GM12875 (cell line): ENCODE measurements around the gene HMGN4.

Experiments
- H3K4me3 ChIP-seq: one replicate; pipeline ENCODE4 v1.5.1; 2011; ENCODE audit warnings: low read depth, low read length, control low read depth
- CTCF ChIP-seq: IDR thresholded peaks from 2 replicates; pipeline ENCODE4 v1.5.1; 2011; ENCODE audit warnings: low read depth, mild to moderate bottlenecking, control low read depth, inconsistent platforms, low read length, moderate library complexity, borderline replicate concordance; ENCODE audit not compliant: insufficient read depth

HMGN4 gene

GRCh38 chr6:26524722-26525370 lies 13.3 kb upstream of the HMGN4 start:
- TF ChIP-seq CTCF: no peak
- H3K4me3 ChIP-seq: no peak overlapping the region

- TF ChIP-seq CTCF: no peak
- H3K4me3 ChIP-seq: no peak overlapping the region
Measured at GRCh38 chr6:26525838-26526237, 12.3 kb upstream of the HMGN4 start.

GRCh38 chr6:26526928-26527327 lies 11.2 kb upstream of the HMGN4 start:
- no peak overlapping the region for H3K4me3 ChIP-seq
- no peak for TF ChIP-seq CTCF

GRCh38 chr6:26530203-26530602 lies 8.0 kb upstream of the HMGN4 start:
- H3K4me3 ChIP-seq: no peak overlapping the region
- no peak for TF ChIP-seq CTCF

- TF ChIP-seq CTCF: no peak
- H3K4me3 ChIP-seq: no peak overlapping the region
Measured at GRCh38 chr6:26531897-26532296, 6.3 kb upstream of the HMGN4 start.

GRCh38 chr6:26532699-26533531 lies 5.3 kb upstream of the HMGN4 start:
- peak overlapping the region; percentile 47 for H3K4me3 ChIP-seq
- no peak for TF ChIP-seq CTCF

GRCh38 chr6:26533532-26533931 lies 4.6 kb upstream of the HMGN4 start:
- no peak for TF ChIP-seq CTCF
- peak overlapping the region; percentile 47 for H3K4me3 ChIP-seq
